H1 (cell line): ENCODE data around the gene MS4A15. TPM values are rescaled to one million over a fixed set of nuclear protein-coding genes. Genes with fewer than 3 reads are reported as not detected.

ENCODE experiments used
- CTCF ChIA-PET: fragments of 300-600 bp; sonication (Branson Sonifier 250); formaldehyde crosslinking; loops from one replicate; lab custom pipeline; 2021; ENCODE audit not compliant: partially characterized antibody; lab: Charles Lee
- POLR2A ChIA-PET: fragments of 300-600 bp; sonication (Branson Sonifier 250); formaldehyde crosslinking; loops from one replicate; lab custom pipeline; 2021; ENCODE audit warnings: inconsistent platforms; ENCODE audit not compliant: partially characterized antibody; lab: Charles Lee
- DNase-seq, 2 experiments: peaks; one replicate each; pipeline versions ENCODE4 v3.0.0 to v3.0.0-alpha.2; 2010 to 2022; ENCODE audit warnings: low spot score in 2 of 2, low read depth in 1 of 2, mixed read lengths in 1 of 2
- FAIRE-seq: peaks from 2 replicates; lab custom pipeline; 2011; peaks lifted over from hg19 to GRCh38; lab: Jason Lieb, UNC
- H2AFZ ChIP-seq: 2 replicates; pipeline ENCODE4 v1.8.1; 2012; ENCODE audit warnings: low read length, inconsistent platforms
- H2AK5ac ChIP-seq: 2 replicates; pipeline ENCODE4 v1.6.1; 2013; ENCODE audit warnings: low read depth, low read length
- H2BK120ac ChIP-seq: replicated peaks from 2 replicates; pipeline ENCODE3; 2013; ENCODE audit warnings: low read depth, low read length, inconsistent platforms
- H2BK12ac ChIP-seq: 2 replicates; pipeline ENCODE4 v1.6.1; 2013; ENCODE audit warnings: low read depth, low read length
- H2BK15ac ChIP-seq: 2 replicates; pipeline ENCODE4 v1.6.1; 2013; ENCODE audit warnings: low read length
- H2BK20ac ChIP-seq: 2 replicates; pipeline ENCODE4 v1.6.1; 2013; ENCODE audit warnings: low read length
- H2BK5ac ChIP-seq: 2 replicates; pipeline ENCODE4 v1.6.1; 2013; ENCODE audit warnings: low read depth, low read length
- H3K14ac ChIP-seq: 2 replicates; pipeline ENCODE4 v1.6.1; 2013; ENCODE audit warnings: inconsistent platforms; ENCODE audit not compliant: insufficient read length
- H3K18ac ChIP-seq: 2 replicates; pipeline ENCODE4 v1.6.1; 2013; ENCODE audit warnings: low read length; ENCODE audit errors: extremely low read depth
- H3K23ac ChIP-seq: 2 replicates; pipeline ENCODE4 v1.6.1; 2013; ENCODE audit warnings: inconsistent platforms; ENCODE audit not compliant: insufficient read length
- H3K23me2 ChIP-seq: 2 replicates; pipeline ENCODE4 v1.6.1; 2013; ENCODE audit warnings: low read depth, low read length
- H3K27ac ChIP-seq: 2 replicates; pipeline ENCODE4 v1.6.1; 2011; ENCODE audit warnings: low read depth, low read length, inconsistent platforms
- H3K27me3 ChIP-seq, 4 experiments: replicated peaks in 1 of 4; 1 replicate in 1 of 4; 2 replicates in 3 of 4; pipeline versions ENCODE4 v1.6.1 to v1.8.1; 2011 to 2013; ENCODE audit warnings: low read length in 3 of 4, mild to moderate bottlenecking in 3 of 4, inconsistent platforms in 2 of 4, mixed read lengths in 2 of 4, moderate library complexity in 1 of 4; ENCODE audit not compliant: control insufficient read depth in 3 of 4, insufficient read depth in 3 of 4; ENCODE audit errors: extremely low read depth in 1 of 4
- H3K36me3 ChIP-seq, 4 experiments: 2 replicates each; pipeline versions ENCODE4 v1.6.1 to v1.8.1; 2011 to 2013; ENCODE audit warnings: mild to moderate bottlenecking in 4 of 4, low read length in 3 of 4, moderate library complexity in 2 of 4, control low read depth in 1 of 4, inconsistent platforms in 1 of 4; ENCODE audit not compliant: insufficient read depth in 4 of 4, control insufficient read depth in 2 of 4
- H3K4ac ChIP-seq: replicated peaks from 2 replicates; pipeline ENCODE3; 2013; ENCODE audit warnings: low read length, low read depth, mixed read lengths, inconsistent platforms; ENCODE audit not compliant: insufficient read length
- H3K4me1 ChIP-seq, 4 experiments: replicated peaks in 1 of 4; 1 replicate in 1 of 4; 2 replicates in 3 of 4; pipeline versions ENCODE4 v1.6.1 to v1.8.1; 2011 to 2013; ENCODE audit warnings: low read length in 3 of 4, inconsistent platforms in 2 of 4, mixed read lengths in 1 of 4; ENCODE audit not compliant: insufficient read depth in 4 of 4, control insufficient read depth in 3 of 4
- H3K4me2 ChIP-seq, 2 experiments: 2 replicates each; pipeline versions ENCODE4 v1.6.1 to v1.8.1; 2011 to 2013; ENCODE audit warnings: low read depth in 2 of 2, low read length in 2 of 2, control low read depth in 1 of 2, inconsistent platforms in 1 of 2, mild to moderate bottlenecking in 1 of 2; ENCODE audit not compliant: insufficient read depth in 1 of 2
- H3K4me3 ChIP-seq, 4 experiments: fragments of 200-600, 300-600 bp in 1 of 4; sonication (generic), shearing (Covaris generic), sonication (Bioruptor Twin) in 1 of 4; 2 replicates each; pipeline versions ENCODE4 v1.5.1 to v1.8.1; 2011 to 2016; ENCODE audit warnings: low read length in 4 of 4, low read depth in 3 of 4, control low read depth in 2 of 4, inconsistent platforms in 2 of 4, mild to moderate bottlenecking in 2 of 4, mixed read lengths in 1 of 4, moderate library complexity in 1 of 4; ENCODE audit not compliant: insufficient read depth in 2 of 4; ENCODE audit errors: extremely low read depth in 1 of 4
- H3K56ac ChIP-seq: replicated peaks from 2 replicates; pipeline ENCODE3; 2013; ENCODE audit warnings: low read depth, mild to moderate bottlenecking, mixed read lengths, low read length, inconsistent platforms; ENCODE audit not compliant: insufficient read length
- H3K79me1 ChIP-seq: 2 replicates; pipeline ENCODE4 v1.6.1; 2013; ENCODE audit warnings: low read depth, low read length, control low read depth
- H3K79me2 ChIP-seq, 2 experiments: 2 replicates each; pipeline versions ENCODE4 v1.6.1 to v1.8.1; 2012 to 2013; ENCODE audit warnings: low read length in 2 of 2, mild to moderate bottlenecking in 2 of 2, inconsistent platforms in 1 of 2; ENCODE audit not compliant: insufficient read depth in 2 of 2, control insufficient read depth in 1 of 2
- H3K9ac ChIP-seq, 4 experiments: replicated peaks in 1 of 4; 1 replicate in 1 of 4; 2 replicates in 3 of 4; pipeline versions ENCODE4 v1.6.1 to v1.8.1; 2011 to 2013; ENCODE audit warnings: low read depth in 3 of 4, low read length in 3 of 4, control low read depth in 2 of 4, mild to moderate bottlenecking in 2 of 4, moderate library complexity in 2 of 4, inconsistent platforms in 1 of 4; ENCODE audit errors: extremely low read depth in 1 of 4
- H3K9me3 ChIP-seq, 2 experiments: 2 replicates each; pipeline versions ENCODE4 v1.6.1 to v1.8.1; 2012 to 2013; ENCODE audit warnings: mild to moderate bottlenecking in 2 of 2, moderate library complexity in 2 of 2, control low read depth in 1 of 2, inconsistent platforms in 1 of 2, low read depth in 1 of 2, low read length in 1 of 2, mixed read lengths in 1 of 2; ENCODE audit not compliant: insufficient read depth in 2 of 2
- H4K20me1 ChIP-seq, 2 experiments: replicated peaks in 1 of 2; 2 replicates each; pipeline versions ENCODE3 to v1.8.1; 2011 to 2013; ENCODE audit warnings: inconsistent platforms in 2 of 2, low read length in 2 of 2, mild to moderate bottlenecking in 1 of 2; ENCODE audit not compliant: insufficient read depth in 2 of 2, control insufficient read depth in 1 of 2
- H4K5ac ChIP-seq: 2 replicates; pipeline ENCODE4 v1.6.1; 2013; ENCODE audit warnings: low read length, low read depth, mixed read lengths, inconsistent platforms; ENCODE audit not compliant: insufficient read length
- H4K8ac ChIP-seq: 2 replicates; pipeline ENCODE4 v1.8.0; 2013; ENCODE audit warnings: mild to moderate bottlenecking, moderate library complexity, low read length, inconsistent platforms; ENCODE audit not compliant: insufficient read depth; ENCODE audit errors: extremely low read depth
- H4K91ac ChIP-seq: replicated peaks from 2 replicates; pipeline ENCODE3; 2013; ENCODE audit warnings: low read length, mixed read lengths, inconsistent platforms; ENCODE audit not compliant: insufficient read length
- ASH2L ChIP-seq: fragments of 200-600, 300-600 bp; sonication (generic); IDR thresholded peaks from one replicate; pipeline ENCODE4 v1.7.1; 2017; ENCODE audit warnings: low read length
- CHD1 ChIP-seq: IDR thresholded peaks from 2 replicates; pipeline ENCODE4 v1.6.1; 2012; ENCODE audit warnings: low read depth, low read length, improper control_type of control experiment
- HDAC2 ChIP-seq, 2 experiments: fragments of 300-600 bp in 1 of 2; sonication (generic) in 1 of 2; IDR thresholded peaks; 2 replicates each; pipeline ENCODE4 v1.6.1; 2011 to 2012; ENCODE audit warnings: low read depth in 2 of 2, low read length in 2 of 2, mild to moderate bottlenecking in 2 of 2, moderate library complexity in 2 of 2, borderline replicate concordance in 1 of 2, inconsistent platforms in 1 of 2
- POLR2AphosphoS5 ChIP-seq: IDR thresholded peaks from 2 replicates; pipeline ENCODE4 v1.6.1; 2011; ENCODE audit warnings: low read depth, low read length
- POU5F1 ChIP-seq: IDR thresholded peaks from 2 replicates; pipeline ENCODE4 v1.6.1; 2011; ENCODE audit warnings: low read depth, mild to moderate bottlenecking, low read length, moderate library complexity
- RXRA ChIP-seq: IDR thresholded peaks from 2 replicates; pipeline ENCODE4 v1.6.1; 2011; ENCODE audit warnings: low read depth, mild to moderate bottlenecking, low read length, moderate library complexity; ENCODE audit not compliant: insufficient read depth
- SP2 ChIP-seq: IDR thresholded peaks from 2 replicates; pipeline ENCODE4 v1.6.1; 2012; ENCODE audit warnings: mild to moderate bottlenecking, low read length, inconsistent platforms
- SP4 ChIP-seq: IDR thresholded peaks from 2 replicates; pipeline ENCODE4 v1.6.1; 2012; ENCODE audit warnings: low read length, inconsistent platforms
- ZNF274 ChIP-seq: IDR thresholded peaks from 2 replicates; pipeline ENCODE4 v1.7.0; 2012; ENCODE audit warnings: low read length, borderline replicate concordance; ENCODE audit errors: extremely low read depth
- WGBS, 2 experiments: shearing (Covaris generic) in 1 of 2; methylation state at CpG; one replicate each; pipeline versions ENCODE4 v1.1.6 to v1.1.7; 2013 to 2015; ENCODE audit warnings: low lambda C conversion rate in 2 of 2, mixed read lengths in 2 of 2, inconsistent platforms in 1 of 2, low coverage in 1 of 2, missing lambda C conversion rate in 1 of 2; ENCODE audit not compliant: insufficient replicate concordance in 2 of 2, insufficient coverage in 1 of 2, insufficient read length in 1 of 2; ENCODE audit errors: extremely low coverage in 1 of 2, missing lambda C conversion rate in 1 of 2; 5-methylcytosine and 5-hydroxymethylcytosine counted together
- polyA plus RNA-seq, 7 experiments: library from polyadenylated mRNA; depleted of rRNA in 3 of 7; stranded (reverse) in 5 of 7; unstranded in 2 of 7; fragments of >200 nt in 5 of 7; fragments of 200-250 nt in 2 of 7; gene quantifications; 1 replicate in 5 of 7; 2 replicates in 1 of 7; 4 replicates in 1 of 7; pipeline versions ENCODE4 v1.2.1 to v1.2.3, GENCODE V29; 2011 to 2013; ENCODE audit warnings: missing spikeins in 2 of 7, mixed read lengths in 2 of 7
- total RNA-seq: library from RNA; stranded (reverse); fragmentation: NEBNext Ultra II Directional; extraction: Animal tissue kit (Norgen Biotek cat#: 25700); gene quantifications from 2 replicates; pipeline ENCODE4 v1.2.1, GENCODE V29; 2021

Gene MS4A15
- total and polyA plus RNA-seq, 2 of the 8 experiments (the other 6 are each of a cell fraction or from before 2014, with no cell fraction given), result 0.15 to 0.17 TPM

- POLR2A ChIA-PET, result no interaction called here
- H3K23me2 ChIP-seq, result no peaks in the 10 kb centered on the region; the same call in 1 of the 2 replicates
- H4K20me1 ChIP-seq, result no peaks in the 10 kb centered on the region
- H3K4me1 ChIP-seq, result no peaks in the 10 kb centered on the region; a peak in 1 of 7 replicates
- no peak overlapping the region for H3K14ac ChIP-seq
- no peak overlapping the region for H3K4me2 ChIP-seq
- H2BK12ac ChIP-seq, result no peak overlapping the region
- H2BK5ac ChIP-seq, result no peak overlapping the region
- no peaks in the 10 kb centered on the region for H3K36me3 ChIP-seq
- H3K27me3 ChIP-seq, result no peaks in the 10 kb centered on the region
- no peak overlapping the region for H3K4me3 ChIP-seq
- 81% methylated on average over 2 of the region's 2 CpGs; no CpG with 5 or more reads in 1 of the 2 experiments for WGBS, 2 experiments
- no peak overlapping the region for H2AFZ ChIP-seq
- peaks cover 8 to 9% of the 10 kb centered on the region in 2 experiments; a peak in 3 of 4 replicates for H3K9me3 ChIP-seq
- CTCF ChIA-PET, result no interaction called here
- FAIRE-seq (no peak), DNase-seq (no peak)
- no peak overlapping the region for H4K91ac ChIP-seq
- H3K27ac ChIP-seq, result no peak overlapping the region
- no peaks in the 10 kb centered on the region for H3K79me1 ChIP-seq
- H4K5ac ChIP-seq, result no peak overlapping the region
- no peak overlapping the region for H2AK5ac ChIP-seq
- no peaks in the 10 kb centered on the region for H3K79me2 ChIP-seq
- no peak overlapping the region for H2BK15ac ChIP-seq
- no peak overlapping the region for H3K4ac ChIP-seq
- no peak overlapping the region for H3K56ac ChIP-seq
- H3K9ac ChIP-seq, result no peak overlapping the region
- H2BK120ac ChIP-seq, result no peak overlapping the region
- no peak overlapping the region for H3K23ac ChIP-seq
- H3K18ac ChIP-seq, result no peak overlapping the region
- no peak overlapping the region for H2BK20ac ChIP-seq
- no peak overlapping the region for H4K8ac ChIP-seq
- TF ChIP-seq SP4 (no peak), POU5F1 (no peak), CHD1 (no peak), RXRA (no peak), ASH2L (no peak), SP2 (no peak), POLR2AphosphoS5 (no peak), ZNF274 (no peak), HDAC2 (IDR thresholded peaks at IDR 0.05; ENCODE audit: borderline replicate concordance in 1 of 2, low read depth in 2 of 2, low read length in 2 of 2) (no peak)
These were observed 60.0 kb downstream of the MS4A15 start for GRCh38 chr11:60816590-60817157.
